ENCODE results near the gene RNF207.
A peak's percentile ranks its signal among the peaks of the same experiment; 100 is the strongest.

The RNF207 gene

GRCh38 chr1:6180268-6180706, 25.6 kb upstream of the RNF207 start, which contains the start of gene CHD5:
CHD5 (minus strand) TSS chr1:6180321; CDS start chr1:6180023, 298 bp downstream.
- TF ChIP-seq GATA3 (IDR thresholded peaks at IDR 0.05; ENCODE audit: low read depth, low read length) = no peak
- TF ChIP-seq GATA2 (IDR thresholded peaks at IDR 0.05; ENCODE audit: low read depth, low read length) = no peak

GRCh38 chr1:6180707-6181311, 25.1 kb upstream of the RNF207 start:
- TF ChIP-seq GATA2 (IDR thresholded peaks at IDR 0.05; ENCODE audit: low read depth, low read length) = no peak
- no peak for TF ChIP-seq GATA3 (IDR thresholded peaks at IDR 0.05; ENCODE audit: low read depth, low read length)

- TF ChIP-seq GATA3 (IDR thresholded peaks at IDR 0.05; ENCODE audit: low read depth, low read length) = no peak
- no peak for TF ChIP-seq GATA2 (IDR thresholded peaks at IDR 0.05; ENCODE audit: low read depth, low read length)
These were observed 24.6 kb upstream of the RNF207 start for GRCh38 chr1:6181347-6181770.

- TF ChIP-seq GATA2 (IDR thresholded peaks at IDR 0.05; ENCODE audit: low read depth, low read length) = no peak
- TF ChIP-seq GATA3 (IDR thresholded peaks at IDR 0.05; ENCODE audit: low read depth, low read length) = no peak
These were observed 22.4 kb upstream of the RNF207 start for GRCh38 chr1:6183520-6183989.

- TF ChIP-seq GATA2 (IDR thresholded peaks at IDR 0.05; ENCODE audit: low read depth, low read length) (no peak), GATA3 (IDR thresholded peaks at IDR 0.05; ENCODE audit: low read depth, low read length) (no peak)
These were observed 21.7 kb upstream of the RNF207 start for GRCh38 chr1:6184083-6184783.

GRCh38 chr1:6185151-6185550, 20.8 kb upstream of the RNF207 start:
- no peak for TF ChIP-seq GATA2 (IDR thresholded peaks at IDR 0.05; ENCODE audit: low read depth, low read length)
- TF ChIP-seq GATA3 (IDR thresholded peaks at IDR 0.05; ENCODE audit: low read depth, low read length) = no peak

- TF ChIP-seq GATA2 (IDR thresholded peaks at IDR 0.05; ENCODE audit: low read depth, low read length) = no peak
- no peak for TF ChIP-seq GATA3 (IDR thresholded peaks at IDR 0.05; ENCODE audit: low read depth, low read length)
These were observed 20.1 kb upstream of the RNF207 start for GRCh38 chr1:6185635-6186382.

- TF ChIP-seq GATA2 (IDR thresholded peaks at IDR 0.05; ENCODE audit: low read depth, low read length) = no peak
- no peak for TF ChIP-seq GATA3 (IDR thresholded peaks at IDR 0.05; ENCODE audit: low read depth, low read length)
These were observed 17.5 kb upstream of the RNF207 start for GRCh38 chr1:6188466-6188865.

- TF ChIP-seq GATA2 (IDR thresholded peaks at IDR 0.05; ENCODE audit: low read depth, low read length) = no peak
- TF ChIP-seq GATA3 (IDR thresholded peaks at IDR 0.05; ENCODE audit: low read depth, low read length) = no peak
These were observed 14.0 kb upstream of the RNF207 start for GRCh38 chr1:6191968-6192367.

GRCh38 chr1:6197746-6198427, 8.0 kb upstream of the RNF207 start:
- no peak for TF ChIP-seq GATA3 (IDR thresholded peaks at IDR 0.05; ENCODE audit: low read depth, low read length)
- TF ChIP-seq GATA2 (IDR thresholded peaks at IDR 0.05; ENCODE audit: low read depth, low read length) = no peak

GRCh38 chr1:6198646-6199297, 7.1 kb upstream of the RNF207 start:
- TF ChIP-seq GATA3 (IDR thresholded peaks at IDR 0.05; ENCODE audit: low read depth, low read length) = no peak
- no peak for TF ChIP-seq GATA2 (IDR thresholded peaks at IDR 0.05; ENCODE audit: low read depth, low read length)

- TF ChIP-seq GATA2 (IDR thresholded peaks at IDR 0.05; ENCODE audit: low read depth, low read length) = 0 out of 2 replicates have a peak, but pooled peaks have one; percentile 6
- no peak for TF ChIP-seq GATA3 (IDR thresholded peaks at IDR 0.05; ENCODE audit: low read depth, low read length)
These were observed 6.4 kb upstream of the RNF207 start, which contains the start of gene RPL22 for GRCh38 chr1:6199298-6200187. RPL22 (minus strand) TSS chr1:6199595; CDS start chr1:6199573, 22 bp downstream.
